ENCODE results near the gene FAM204A.

Gene FAM204A

GRCh38 chr10:118370499-118370898 lies 28.4 kb upstream of the FAM204A start (continued):
- TF ChIP-seq TOX (CRISPR knock-in tag; IDR thresholded peaks at IDR 0.05; ENCODE audit: borderline replicate concordance) (no peak), ESRRG (CRISPR knock-in tag; IDR thresholded peaks at IDR 0.05) (no peak), ARNTL (CRISPR knock-in tag; IDR thresholded peaks at IDR 0.05; ENCODE audit: borderline replicate concordance, low read depth) (no peak), TCF4 (CRISPR knock-in tag; IDR thresholded peaks at IDR 0.05; ENCODE audit: borderline replicate concordance) (no peak), ZFP3 (CRISPR knock-in tag; IDR thresholded peaks at IDR 0.05) (no peak), RARB (CRISPR knock-in tag; IDR thresholded peaks at IDR 0.05) (no peak), GLIS3 (CRISPR knock-in tag; IDR thresholded peaks at IDR 0.05) (no peak)

GRCh38 chr10:118369641-118370205 lies 27.6 kb upstream of the FAM204A start:
- ATAC-seq = no peak
- no peak for TF ChIP-seq SNAI2 (CRISPR knock-in tag; IDR thresholded peaks at IDR 0.05)
- TF ChIP-seq TCF4 (CRISPR knock-in tag; IDR thresholded peaks at IDR 0.05; ENCODE audit: borderline replicate concordance) = peak; percentile 42

GRCh38 chr10:118365702-118366101 lies 23.6 kb upstream of the FAM204A start:
- TF ChIP-seq CREB5 (CRISPR knock-in tag; IDR thresholded peaks at IDR 0.05; ENCODE audit: low read depth) (no peak), ZFP3 (CRISPR knock-in tag; IDR thresholded peaks at IDR 0.05) (no peak), CSDC2 (CRISPR knock-in tag; IDR thresholded peaks at IDR 0.05) (no peak), PPARA (CRISPR knock-in tag; IDR thresholded peaks at IDR 0.05; ENCODE audit: borderline replicate concordance) (no peak), PATZ1 (CRISPR knock-in tag; IDR thresholded peaks at IDR 0.05; ENCODE audit: borderline replicate concordance) (no peak), ZNF565 (CRISPR knock-in tag; conservative IDR thresholded peaks at IDR 0.05; ENCODE audit: low read depth) (no peak), ISL1 (CRISPR knock-in tag; IDR thresholded peaks at IDR 0.05) (no peak), ZNF8 (CRISPR knock-in tag; IDR thresholded peaks at IDR 0.05) (no peak), TCF4 (CRISPR knock-in tag; IDR thresholded peaks at IDR 0.05; ENCODE audit: borderline replicate concordance) (no peak), CSRNP3 (CRISPR knock-in tag; IDR thresholded peaks at IDR 0.05) (no peak), GLIS3 (CRISPR knock-in tag; IDR thresholded peaks at IDR 0.05) (no peak), OSR1 (CRISPR knock-in tag; IDR thresholded peaks at IDR 0.05) (no peak), ZNF70 (CRISPR knock-in tag; IDR thresholded peaks at IDR 0.05) (no peak), SNAI2 (CRISPR knock-in tag; IDR thresholded peaks at IDR 0.05) (no peak), ZFP30 (CRISPR knock-in tag; IDR thresholded peaks at IDR 0.05) (no peak), ARNTL (CRISPR knock-in tag; IDR thresholded peaks at IDR 0.05; ENCODE audit: borderline replicate concordance, low read depth) (no peak), TSHZ2 (CRISPR knock-in tag; IDR thresholded peaks at IDR 0.05) (no peak), RARB (CRISPR knock-in tag; IDR thresholded peaks at IDR 0.05) (no peak), ZC3H10 (CRISPR knock-in tag; IDR thresholded peaks at IDR 0.05) (no peak), TOX (CRISPR knock-in tag; IDR thresholded peaks at IDR 0.05; ENCODE audit: borderline replicate concordance) (no peak)
- ATAC-seq = no peak

GRCh38 chr10:118362103-118362502 lies 20.0 kb upstream of the FAM204A start:
- TF ChIP-seq CSDC2 (CRISPR knock-in tag; IDR thresholded peaks at IDR 0.05) (no peak), ZFP3 (CRISPR knock-in tag; IDR thresholded peaks at IDR 0.05) (no peak), ARNTL (CRISPR knock-in tag; IDR thresholded peaks at IDR 0.05; ENCODE audit: borderline replicate concordance, low read depth) (no peak), PATZ1 (CRISPR knock-in tag; IDR thresholded peaks at IDR 0.05; ENCODE audit: borderline replicate concordance) (no peak), TSHZ2 (CRISPR knock-in tag; IDR thresholded peaks at IDR 0.05) (no peak), SNAI2 (CRISPR knock-in tag; IDR thresholded peaks at IDR 0.05) (no peak)
- no peak for ATAC-seq
